ENCODE measurements around the gene CDRT15L2. TPM values are rescaled to one million over a fixed set of nuclear protein-coding genes. Genes with fewer than 3 reads are reported as not detected.
"Not testable (repeated sequence)": the region's sequence is repeated elsewhere in the genome, so short reads cannot be mapped to it uniquely, and the experiment has no call there.

Gene CDRT15L2
- polyA plus RNA-seq, 3 donors = not detected

DNA sequence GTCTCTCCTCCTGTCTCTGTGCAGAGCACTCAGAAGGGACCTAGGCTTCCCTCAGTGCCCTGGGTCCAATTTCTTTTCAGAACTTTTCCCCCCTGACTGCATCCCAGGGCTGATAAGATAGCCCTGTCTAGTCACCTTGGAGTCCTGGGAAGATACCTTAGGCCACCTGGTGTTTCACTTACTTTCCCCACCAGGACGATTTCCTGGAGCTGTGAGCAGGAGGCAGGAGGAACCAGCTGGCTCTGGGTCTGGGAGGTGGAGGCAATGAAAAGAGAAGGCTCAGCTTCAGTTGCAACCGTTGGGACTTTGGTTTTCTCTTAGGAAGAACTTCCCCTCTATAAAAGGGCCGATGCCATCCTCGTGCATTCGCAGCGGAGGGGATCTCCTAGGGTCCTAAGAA is 12.1 kb upstream of the CDRT15L2 start:
- not testable (repeated sequence) for DNase-seq (ENCODE audit: extremely low read depth in 1 of 11, low read depth in 9 of 11, low spot score in 4 of 11)

DNA sequence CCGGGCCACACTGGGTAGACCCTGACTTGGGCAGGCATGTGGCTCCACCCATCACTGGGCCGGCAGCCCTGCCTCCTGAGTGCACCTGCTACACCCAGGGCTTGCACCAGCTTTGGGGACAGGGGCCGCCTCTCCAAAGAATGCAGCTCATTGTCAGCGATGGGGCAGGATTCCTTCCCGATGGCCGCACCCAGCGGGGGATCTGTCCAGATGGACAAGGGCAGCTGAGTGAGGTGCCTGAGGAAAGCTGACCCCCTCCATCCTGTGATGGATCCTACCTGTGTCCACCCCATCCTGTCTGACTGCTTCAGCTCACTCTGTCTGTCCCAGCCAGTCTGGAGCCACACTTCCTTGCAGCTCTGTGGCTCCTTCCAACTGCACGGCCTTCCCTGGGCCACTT is 10.9 kb upstream of the CDRT15L2 start:
- DNase-seq (ENCODE audit: extremely low read depth in 1 of 11, low read depth in 9 of 11, low spot score in 4 of 11) = not testable (repeated sequence)

DNA sequence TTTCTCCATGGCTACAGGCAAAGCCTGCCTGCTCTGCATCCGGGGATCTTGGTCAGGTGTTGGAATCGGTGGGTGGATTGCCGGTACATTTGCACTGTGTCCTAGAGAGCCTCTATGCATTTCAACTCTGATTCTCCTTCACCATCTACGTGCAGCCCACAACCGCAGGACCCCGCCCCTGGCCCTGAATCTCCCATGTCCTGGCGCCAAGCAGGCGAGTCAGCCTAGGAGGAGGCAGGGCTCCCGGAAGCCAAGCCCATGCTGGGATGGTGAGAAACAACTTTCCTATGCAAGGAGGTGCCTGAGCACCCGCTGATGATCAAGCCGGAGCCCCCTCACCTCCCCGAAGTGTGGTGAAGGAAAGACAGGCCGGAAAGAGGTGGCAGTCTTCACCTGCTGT is 7.9 kb upstream of the CDRT15L2 start:
- not testable (repeated sequence) for DNase-seq (ENCODE audit: extremely low read depth in 1 of 11, low read depth in 9 of 11, low spot score in 4 of 11)

DNA sequence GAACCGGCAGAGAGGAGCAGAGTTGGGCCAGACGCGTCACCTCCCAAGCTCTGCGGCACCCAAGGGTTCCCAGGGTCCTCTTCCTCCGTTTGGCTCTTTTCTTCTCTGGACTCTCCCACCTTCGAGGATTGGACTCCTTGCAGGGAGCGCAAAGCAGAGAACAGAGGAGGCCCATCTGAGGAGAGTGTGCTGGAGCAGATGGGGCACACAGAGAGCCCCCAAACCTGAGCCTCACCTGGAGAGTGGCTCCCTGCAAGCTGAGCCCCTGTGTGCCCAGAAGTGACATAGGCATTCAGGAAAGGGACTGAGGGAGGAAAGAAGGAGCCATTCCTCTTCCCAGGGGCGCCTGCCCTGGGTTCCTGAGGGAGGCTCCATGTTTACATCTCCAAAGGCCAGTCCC is 6.3 kb upstream of the CDRT15L2 start:
- not testable (repeated sequence) for DNase-seq (ENCODE audit: extremely low read depth in 1 of 11, low read depth in 9 of 11, low spot score in 4 of 11)

DNA sequence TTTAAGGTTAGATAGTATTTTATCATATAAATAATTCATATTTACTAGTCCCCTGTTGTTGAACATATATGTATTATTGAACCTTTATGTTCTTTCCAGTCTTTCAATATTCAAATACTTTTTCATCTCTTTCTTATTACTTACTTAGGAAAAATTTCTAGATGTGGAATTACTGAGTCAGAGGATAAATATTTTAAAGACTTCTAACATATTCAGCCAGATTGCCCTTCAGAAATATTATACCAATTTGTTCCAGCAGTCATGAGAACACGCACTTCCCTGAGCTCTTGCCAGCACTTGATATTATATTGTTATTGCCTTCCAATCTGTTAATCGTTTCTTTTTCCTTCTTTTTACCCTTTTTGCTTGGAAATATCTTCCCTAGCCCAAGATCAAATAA is 4.5 kb upstream of the CDRT15L2 start:
- not testable (repeated sequence) for DNase-seq (ENCODE audit: extremely low read depth in 1 of 11, low read depth in 9 of 11, low spot score in 4 of 11)

DNA sequence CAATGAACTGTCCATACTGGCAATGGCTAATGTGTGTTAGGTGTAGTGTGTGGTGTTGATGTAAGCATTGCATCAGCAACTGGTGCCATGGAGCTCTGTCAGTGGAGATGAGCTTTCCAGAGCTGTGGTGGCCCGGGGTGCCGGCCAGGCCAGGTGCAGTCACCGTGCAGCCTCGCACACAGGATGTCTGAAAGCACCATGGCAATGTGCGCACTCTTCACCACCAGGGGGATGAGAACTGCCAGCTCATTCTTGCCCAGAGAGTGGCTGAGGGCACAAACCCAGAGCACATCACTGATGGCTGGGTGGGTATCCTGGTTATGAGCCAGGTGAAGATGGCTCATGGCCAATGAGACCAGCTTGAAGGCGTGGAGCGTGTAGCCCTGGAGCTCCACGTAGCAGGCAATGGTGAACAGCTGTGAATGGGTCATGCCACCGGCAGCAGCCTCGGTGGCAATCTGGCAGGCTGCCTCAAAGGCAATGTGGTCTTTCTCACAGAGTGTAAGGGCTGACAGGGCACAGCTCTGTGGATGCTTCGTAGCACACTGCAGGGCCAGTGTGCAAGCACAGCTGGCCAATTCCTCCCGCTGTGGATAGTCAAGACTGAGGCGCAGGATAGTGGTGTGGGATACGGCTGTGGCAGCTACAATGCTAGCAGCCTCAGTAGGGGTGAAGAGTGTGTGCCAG is 4.5 kb downstream of the CDRT15L2 start:
- not testable (repeated sequence) for DNase-seq (ENCODE audit: extremely low read depth in 1 of 11, low read depth in 9 of 11, low spot score in 4 of 11)

DNA sequence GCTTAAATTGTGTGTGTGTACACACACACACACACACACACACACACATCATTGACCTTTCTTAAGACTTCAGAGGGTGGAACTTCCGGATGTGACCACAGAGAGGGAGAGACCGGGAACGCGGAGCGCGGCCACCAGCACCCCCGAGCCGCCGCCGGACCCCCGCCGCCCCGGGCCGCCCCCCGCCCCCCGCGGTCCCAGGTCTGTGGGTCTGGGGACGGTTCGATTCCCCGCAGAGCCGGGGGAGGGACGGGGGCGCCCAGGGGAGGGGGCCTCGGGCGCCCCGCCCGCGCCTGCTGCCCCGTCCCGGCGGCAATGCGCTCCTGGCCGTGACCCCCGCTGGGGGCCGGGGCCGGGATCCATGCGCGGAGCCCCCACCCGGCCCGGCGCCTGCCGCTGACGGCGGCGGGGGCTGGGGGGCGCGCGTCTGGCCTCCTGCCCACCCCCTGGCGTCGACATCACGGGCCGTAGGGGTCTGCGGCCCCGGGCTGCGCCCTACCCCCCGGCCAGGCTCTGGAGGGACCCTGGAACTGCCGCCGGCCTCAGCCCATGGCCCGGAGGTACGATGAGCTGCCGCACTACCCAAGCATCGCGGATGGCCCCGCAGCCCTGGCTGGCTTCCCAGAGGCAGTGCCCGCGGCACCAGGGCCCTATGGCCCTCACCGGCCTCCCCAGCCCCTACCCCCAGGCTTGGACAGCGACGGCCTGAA is 9.4 kb downstream of the CDRT15L2 start:
- peak in 6 of 11 donors; percentile 4 to 19 (median 10) for DNase-seq (ENCODE audit: extremely low read depth in 1 of 11, low read depth in 9 of 11, low spot score in 4 of 11)

DNA sequence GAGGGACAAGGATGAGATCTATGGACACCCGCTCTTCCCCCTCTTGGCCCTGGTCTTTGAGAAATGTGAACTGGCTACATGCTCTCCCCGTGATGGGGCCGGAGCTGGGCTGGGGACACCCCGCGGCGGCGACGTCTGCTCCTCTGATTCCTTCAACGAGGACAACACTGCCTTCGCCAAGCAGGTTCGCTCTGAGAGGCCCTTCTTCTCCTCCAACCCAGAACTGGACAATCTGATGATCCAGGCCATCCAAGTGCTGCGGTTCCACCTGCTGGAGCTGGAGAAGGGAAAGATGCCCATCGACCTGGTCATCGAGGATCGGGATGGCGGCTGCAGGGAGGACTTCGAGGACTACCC is 9.9 kb downstream of the CDRT15L2 start:
- not testable (repeated sequence) for DNase-seq (ENCODE audit: extremely low read depth in 1 of 11, low read depth in 9 of 11, low spot score in 4 of 11)

DNA sequence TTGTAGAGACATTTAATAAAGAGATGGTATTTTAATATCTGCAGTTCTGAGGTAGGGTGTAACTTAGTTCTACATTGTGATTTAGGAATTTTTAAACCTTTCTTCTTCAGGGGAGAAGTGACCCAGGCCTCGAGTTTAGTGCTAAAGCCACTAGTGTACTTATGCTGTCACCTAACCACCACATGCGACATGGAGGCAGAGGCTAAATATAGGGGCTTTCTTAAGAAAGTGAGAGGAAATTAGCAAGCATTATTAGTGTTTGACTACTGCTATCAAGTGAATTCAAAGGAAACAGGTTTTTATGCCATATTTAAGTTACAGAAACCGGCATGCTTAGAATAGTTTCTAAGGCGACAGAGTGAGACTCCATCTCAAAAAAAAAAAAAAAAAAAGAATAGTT is 11.5 kb downstream of the CDRT15L2 start:
- not testable (repeated sequence) for DNase-seq (ENCODE audit: extremely low read depth in 1 of 11, low read depth in 9 of 11, low spot score in 4 of 11)

DNA sequence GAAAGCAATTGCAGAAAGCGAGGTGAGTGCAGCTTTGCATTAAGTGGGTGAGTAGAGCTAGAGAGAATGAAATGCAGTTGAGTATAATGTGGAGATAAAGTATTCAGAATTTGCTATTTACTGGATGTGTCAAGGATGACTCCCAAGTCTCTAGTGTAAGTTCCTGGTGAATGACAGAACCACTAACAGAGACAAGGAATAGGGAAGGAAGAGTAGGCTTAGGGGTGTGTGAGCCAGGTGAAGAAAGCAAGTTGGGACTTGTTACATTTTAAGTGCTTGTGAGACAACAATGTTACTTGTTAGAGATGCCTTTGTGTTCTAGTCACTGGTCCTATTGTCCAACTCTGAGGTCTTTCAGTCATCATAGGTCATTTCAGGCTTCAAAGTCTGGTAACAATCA is 26.0 kb downstream of the CDRT15L2 start:
- not testable (repeated sequence) for DNase-seq (ENCODE audit: extremely low read depth in 1 of 11, low read depth in 9 of 11, low spot score in 4 of 11)

DNA sequence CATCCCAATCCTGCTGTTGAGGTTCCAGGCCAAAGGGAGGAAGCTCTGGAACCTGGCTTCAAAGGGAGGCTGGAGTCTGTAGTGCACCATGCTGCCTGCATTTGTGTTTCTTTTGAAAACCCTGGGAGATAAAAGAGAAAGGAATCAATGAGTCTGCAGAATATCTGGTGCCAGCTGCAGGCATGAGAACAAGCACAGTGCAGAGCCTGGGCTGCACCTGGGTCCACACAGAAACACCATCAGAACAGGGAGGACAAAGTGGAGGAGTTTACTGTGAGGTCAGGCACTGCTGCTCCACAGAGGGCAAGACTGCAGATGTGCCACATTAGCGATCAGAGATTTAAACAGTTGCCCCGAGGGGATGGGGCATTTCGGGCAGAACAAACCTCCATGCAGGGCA is 30.0 kb downstream of the CDRT15L2 start:
- not testable (repeated sequence) for DNase-seq (ENCODE audit: extremely low read depth in 1 of 11, low read depth in 9 of 11, low spot score in 4 of 11)

DNA sequence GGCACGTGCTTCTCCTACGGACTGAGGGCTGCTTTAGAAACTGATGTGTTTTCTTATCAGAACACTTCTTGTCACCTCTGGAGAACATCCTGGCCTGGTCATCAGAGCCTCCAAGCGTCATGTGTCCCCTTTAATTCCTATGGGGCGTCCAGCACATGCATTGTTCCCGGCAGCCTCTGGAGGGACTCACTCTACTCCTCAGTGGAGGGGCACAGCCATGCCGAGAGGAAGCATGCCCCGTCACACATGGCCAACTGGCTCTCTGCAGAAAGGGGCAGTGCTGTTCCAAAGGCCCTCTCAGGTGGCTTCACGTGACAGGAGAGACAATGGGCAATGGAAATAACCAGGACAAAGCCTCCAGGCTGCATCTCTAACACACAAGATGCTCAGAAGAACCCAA is 31.8 kb downstream of the CDRT15L2 start:
- peak in 1 of 11 donors; percentile 4 for DNase-seq (ENCODE audit: extremely low read depth in 1 of 11, low read depth in 9 of 11, low spot score in 4 of 11)

DNA sequence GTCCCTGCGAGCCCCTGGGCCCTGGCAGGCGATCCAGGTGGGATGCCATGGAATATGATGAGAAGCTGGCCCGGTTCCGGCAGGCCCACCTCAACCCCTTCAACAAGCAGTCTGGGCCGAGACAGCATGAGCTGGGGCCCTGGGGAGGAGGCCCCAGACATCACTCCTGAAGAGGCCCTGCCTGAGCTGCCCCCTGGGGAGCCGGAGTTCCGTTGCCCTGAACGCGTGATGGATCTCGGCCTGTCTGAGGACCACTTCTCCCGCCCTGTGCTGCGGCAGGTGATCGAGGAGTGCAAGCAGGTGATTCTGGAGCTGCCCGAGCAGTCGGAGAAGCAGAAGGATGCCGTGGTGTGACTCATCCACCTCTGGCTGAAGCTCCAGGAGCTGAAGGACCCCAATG is 33.1 kb downstream of the CDRT15L2 start:
- DNase-seq (ENCODE audit: extremely low read depth in 1 of 11, low read depth in 9 of 11, low spot score in 4 of 11) = no peak

DNA sequence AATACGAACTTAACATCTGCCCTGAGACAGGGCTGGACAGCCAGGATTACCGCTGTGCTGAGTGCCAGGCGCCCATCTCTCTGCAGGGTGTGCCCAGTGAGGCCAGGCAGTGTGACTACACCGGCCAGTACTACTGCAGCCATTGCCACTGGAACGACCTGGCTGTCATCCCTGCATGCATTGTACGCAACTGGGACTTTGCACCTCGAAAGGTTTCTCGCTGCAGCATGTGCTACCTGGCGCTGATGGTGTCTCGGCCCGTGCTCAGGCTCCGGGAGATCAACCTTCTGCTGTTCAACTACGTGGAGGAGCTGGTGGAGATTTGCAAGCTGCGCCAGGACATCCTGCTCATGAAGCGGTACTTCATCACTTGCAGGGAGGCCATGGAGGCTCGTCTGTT is 33.7 kb downstream of the CDRT15L2 start:
- DNase-seq (ENCODE audit: extremely low read depth in 1 of 11, low read depth in 9 of 11, low spot score in 4 of 11) = no peak

DNA sequence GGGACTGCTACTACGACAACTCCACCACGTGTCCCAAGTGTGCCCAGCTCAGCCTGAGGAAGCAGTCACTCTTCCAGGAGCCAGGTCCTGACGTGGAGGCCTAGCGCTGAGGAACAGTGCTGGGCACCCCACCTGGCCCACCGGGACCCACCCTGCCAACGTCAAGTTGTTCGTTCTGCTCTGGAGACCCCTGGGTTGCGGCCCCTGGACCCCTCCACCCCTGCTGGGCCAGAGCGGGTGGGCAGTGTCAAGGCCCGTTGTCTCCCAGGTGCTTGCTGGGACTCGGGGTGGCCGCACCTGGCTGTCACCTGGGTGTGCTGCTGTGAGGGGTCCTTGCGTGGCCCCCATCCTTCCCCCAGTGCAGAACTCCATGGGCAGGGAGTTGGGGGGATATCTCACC is 34.4 kb downstream of the CDRT15L2 start:
- no peak for DNase-seq (ENCODE audit: extremely low read depth in 1 of 11, low read depth in 9 of 11, low spot score in 4 of 11)

DNA sequence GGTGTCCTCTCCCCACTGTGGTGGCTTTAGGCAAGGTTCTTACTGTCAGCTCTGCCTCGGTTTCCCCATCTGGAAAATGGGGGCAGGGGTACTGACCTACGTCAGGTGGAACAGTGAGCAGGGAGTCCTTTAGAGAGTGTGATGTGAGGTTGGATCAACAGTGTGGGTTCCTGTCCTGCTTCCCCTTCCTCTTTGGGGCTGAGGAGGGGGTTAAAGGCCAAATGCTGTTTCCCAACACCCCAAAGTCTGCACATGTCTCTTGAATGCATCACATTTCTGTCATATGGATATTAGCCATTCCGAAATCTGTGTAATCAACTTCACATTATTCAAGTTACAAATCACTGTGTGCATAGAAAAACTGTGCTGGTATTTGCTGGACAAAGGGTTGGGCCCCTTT is 35.9 kb downstream of the CDRT15L2 start:
- DNase-seq (ENCODE audit: extremely low read depth in 1 of 11, low read depth in 9 of 11, low spot score in 4 of 11) = not testable (repeated sequence)

Other genes with a start within 250 kb of the CDRT15L2 start
- gene LGALS9B, start 112.2 kb upstream of the CDRT15L2 start, polyA plus RNA-seq (ENCODE audit: insufficient read length in 3 of 3) = under 1 TPM in 1 of 3 donors, not detected in 2; 0.10 TPM